ENCODE data around the gene FNBP1.
"Not testable (repeated sequence)": the region's sequence is repeated elsewhere in the genome, so short reads cannot be mapped to it uniquely, and the experiment has no call there.

DNA sequence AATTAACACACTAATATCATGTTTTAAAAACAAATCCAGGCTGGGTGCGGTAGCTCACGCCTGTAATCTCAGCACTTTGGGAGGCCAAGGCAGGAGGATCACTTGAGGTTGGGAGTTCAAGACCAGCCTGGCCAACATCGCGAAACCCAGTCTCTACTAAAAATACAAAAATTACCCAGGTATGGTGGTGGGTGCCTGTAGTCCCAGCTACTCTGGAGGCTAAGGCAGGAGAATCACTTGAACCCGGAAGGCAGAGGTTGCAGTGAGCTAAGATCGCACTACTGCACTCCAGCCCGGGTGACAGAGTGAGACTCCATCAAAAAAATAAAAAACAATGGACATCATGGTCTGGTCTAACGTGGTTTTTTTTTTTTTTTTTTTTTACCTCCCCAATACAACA is 25.5 kb downstream of the FNBP1 start:
- TF ChIP-seq, protein P1, sequence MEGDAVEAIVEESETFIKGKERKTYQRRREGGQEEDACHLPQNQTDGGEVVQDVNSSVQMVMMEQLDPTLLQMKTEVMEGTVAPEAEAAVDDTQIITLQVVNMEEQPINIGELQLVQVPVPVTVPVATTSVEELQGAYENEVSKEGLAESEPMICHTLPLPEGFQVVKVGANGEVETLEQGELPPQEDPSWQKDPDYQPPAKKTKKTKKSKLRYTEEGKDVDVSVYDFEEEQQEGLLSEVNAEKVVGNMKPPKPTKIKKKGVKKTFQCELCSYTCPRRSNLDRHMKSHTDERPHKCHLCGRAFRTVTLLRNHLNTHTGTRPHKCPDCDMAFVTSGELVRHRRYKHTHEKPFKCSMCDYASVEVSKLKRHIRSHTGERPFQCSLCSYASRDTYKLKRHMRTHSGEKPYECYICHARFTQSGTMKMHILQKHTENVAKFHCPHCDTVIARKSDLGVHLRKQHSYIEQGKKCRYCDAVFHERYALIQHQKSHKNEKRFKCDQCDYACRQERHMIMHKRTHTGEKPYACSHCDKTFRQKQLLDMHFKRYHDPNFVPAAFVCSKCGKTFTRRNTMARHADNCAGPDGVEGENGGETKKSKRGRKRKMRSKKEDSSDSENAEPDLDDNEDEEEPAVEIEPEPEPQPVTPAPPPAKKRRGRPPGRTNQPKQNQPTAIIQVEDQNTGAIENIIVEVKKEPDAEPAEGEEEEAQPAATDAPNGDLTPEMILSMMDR (IDR thresholded peaks at IDR 0.05), result not testable (repeated sequence)
- not testable (repeated sequence) for TF ChIP-seq EZH2, EZH2phosphoT487 (IDR thresholded peaks at IDR 0.05)
